ENCODE measurements around the gene C6orf47.

Gene C6orf47

DNA sequence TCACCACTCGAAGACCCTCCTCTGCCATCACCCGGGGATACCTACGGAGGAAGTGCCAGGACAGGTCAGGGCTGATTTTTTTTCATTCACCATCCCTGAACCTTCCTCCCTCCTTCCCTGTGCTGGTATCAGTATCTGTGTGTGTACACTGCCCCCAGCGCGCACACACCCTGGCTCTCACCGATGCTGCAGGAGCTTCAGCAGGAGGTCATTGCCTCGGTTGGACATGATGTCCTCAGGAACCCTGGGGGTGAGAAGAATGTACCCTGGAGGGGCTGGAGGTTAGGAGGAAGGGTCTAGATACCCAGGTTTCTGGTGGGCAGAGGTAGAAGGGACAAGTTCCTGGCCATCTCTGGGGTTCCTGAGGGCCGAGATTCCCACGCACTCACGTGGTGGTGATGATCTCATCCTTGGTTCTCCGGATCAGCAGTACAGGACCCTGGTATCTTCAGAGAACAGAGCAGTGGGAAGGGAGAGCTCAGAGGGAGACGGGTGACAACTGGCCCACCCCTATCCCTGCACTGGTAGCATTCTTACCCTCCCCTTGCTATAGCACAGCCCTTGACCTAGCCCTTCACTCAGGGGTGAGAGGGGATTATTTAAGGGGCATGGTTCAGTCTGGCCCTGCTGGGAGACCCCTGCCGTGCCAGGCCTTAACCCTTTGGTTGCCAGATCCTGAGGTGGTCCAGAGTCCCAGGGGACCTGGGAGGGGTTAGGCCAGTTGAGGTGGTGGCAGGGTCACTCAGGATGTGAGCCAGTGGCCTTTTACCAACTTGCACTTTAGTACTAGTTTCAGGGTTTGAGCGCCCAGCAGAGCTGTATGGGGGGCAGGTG, 27.5 kb upstream of the C6orf47 start:
- no peak for DNase-seq

- DNase-seq: no peak
Observed at GRCh38 chr6:31687321-31687720, 26.7 kb upstream of the C6orf47 start.

- DNase-seq: no peak
Observed at GRCh38 chr6:31686483-31686882, 25.9 kb upstream of the C6orf47 start.

GRCh38 chr6:31683591-31683990, 23.0 kb upstream of the C6orf47 start:
- no peak for DNase-seq

DNA sequence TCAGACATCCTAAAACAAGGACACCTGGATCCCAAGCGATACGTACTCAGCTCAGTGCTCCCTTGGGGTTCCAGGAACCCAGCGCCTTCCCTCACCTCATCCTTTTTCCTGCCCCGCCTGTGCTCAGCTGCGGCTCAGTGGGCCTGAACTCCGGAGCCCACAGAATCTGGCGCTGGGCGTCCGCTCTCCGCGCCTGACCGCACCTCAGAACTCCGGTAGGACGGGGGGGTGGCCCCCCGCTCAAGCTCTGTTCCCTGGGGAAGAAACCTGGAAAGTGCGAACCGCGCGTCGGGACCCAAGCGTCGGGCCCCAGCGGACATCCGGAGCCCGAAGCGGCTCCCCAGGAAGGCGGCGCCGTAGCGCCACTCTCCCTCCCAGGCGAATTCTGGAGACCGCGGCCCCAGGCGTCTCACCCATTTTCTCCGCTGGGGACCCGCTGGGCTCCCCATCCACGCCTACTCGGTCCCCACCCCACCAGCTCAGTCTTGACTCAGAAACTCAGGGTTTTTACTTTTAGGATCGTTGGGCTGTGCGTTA, 20.6 kb upstream of the C6orf47 start:
- DNase-seq: peak in 1 of 2 experiments; percentile 32

DNA sequence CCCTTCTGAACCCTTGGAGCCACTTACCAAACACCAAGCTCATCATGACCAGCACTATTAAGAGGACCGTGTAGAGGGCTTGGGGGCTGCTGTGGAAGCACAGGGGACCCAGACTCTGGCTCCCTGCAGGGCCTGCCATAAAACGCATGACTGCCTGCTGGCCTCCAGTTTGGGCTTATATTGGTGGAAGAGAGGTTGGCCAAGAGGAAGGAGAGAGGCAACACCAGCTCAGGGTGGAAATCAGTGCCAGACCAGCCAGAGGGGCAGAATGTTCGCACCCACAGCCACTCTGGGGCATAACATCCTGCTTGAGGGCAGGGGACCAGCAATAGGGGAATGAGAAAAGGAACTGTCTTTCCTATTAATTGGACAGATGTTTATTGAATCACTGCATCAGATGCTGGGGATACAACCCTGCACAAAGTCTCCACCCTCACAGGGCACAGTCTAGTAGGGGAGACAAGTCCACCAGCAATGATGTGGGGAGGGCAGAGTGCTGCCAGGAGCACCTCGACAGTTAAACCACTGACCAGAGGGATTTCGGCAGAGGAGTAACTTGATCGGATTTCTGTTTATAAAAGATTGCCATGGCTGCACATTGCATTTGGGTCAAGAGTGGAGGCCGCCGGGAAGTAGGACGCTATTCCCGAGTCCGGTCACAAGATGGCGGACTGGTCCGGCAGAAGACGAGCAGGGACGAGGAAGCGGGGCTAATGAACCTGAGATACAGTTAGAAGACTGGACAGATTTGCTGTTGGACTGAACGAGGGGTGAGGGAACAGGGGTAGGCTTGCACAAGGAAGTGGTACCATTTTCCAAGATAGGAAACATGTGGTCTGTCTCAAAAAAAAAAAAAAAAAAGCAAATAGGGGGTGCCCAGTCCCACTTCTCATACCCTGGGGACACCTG, 19.9 kb upstream of the C6orf47 start, which contains the start of gene LY6G5C:
LY6G5C (minus strand) TSS at position 842 of the 909 bp plus-strand sequence; CDS start at position 148, 694 bp downstream.
- peak; percentile 80 to 86 for DNase-seq

DNA sequence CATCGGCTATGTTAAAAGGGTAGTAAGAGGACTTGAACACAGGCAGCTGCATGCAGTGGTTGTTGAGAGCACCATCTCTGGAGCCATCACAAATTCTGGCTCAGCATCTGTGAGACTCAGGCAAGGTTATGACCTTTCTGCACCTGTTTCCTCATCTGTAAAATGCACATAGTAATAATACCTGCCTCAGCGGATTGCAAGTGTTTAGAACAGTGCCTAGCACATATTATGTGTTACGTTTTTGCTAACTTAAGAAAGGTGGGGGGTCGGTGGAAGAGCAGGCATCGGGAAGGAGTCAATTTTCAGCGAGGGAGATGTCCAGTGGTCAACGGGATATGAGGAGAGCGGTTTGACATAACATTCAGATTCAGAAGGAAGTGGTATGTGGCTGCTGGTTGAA, 17.4 kb upstream of the C6orf47 start:
- DNase-seq: no peak

DNA sequence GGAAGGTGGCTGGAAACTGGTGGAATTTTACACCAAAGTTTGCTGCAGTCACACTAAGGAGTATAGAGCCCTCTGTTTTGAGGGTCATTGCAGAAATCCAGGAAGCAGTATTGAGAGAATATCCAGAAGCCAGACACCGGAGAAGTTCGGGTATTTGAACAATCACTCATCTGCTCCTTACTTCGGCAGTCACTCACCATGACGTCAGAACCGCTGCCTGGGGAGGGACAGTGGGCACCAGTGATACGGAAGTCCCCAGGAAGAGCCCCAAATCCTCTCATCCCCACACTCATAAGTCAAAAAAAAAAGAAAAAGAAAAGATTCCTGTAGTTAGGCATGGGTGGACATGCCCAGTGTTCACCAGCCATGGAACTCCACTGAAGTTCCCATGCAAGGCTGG, 16.3 kb upstream of the C6orf47 start:
- DNase-seq: no peak

GRCh38 chr6:31676322-31676903, 15.8 kb upstream of the C6orf47 start:
- no peak for DNase-seq

DNA sequence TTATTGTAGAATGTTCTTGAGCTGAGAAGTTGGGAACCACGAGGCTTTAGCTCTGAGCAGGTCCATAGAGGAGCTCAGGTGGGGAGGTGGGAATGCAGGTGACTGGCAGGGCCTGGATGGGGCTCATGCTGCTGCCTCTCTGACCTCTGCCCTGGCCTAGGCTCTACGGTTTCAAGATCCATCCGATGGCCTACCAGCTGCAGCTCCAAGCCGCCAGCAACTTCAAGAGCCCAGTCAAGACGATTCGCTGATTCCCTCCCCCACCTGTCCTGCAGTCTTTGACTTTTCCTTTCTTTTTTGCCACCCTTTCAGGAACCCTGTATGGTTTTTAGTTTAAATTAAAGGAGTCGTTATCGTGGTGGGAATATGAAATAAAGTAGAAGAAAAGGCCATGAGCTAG, 9.1 kb upstream of the C6orf47 start, which contains the start of gene LY6G5B:
LY6G5B (plus strand) TSS at position 301 of the 400 bp plus-strand sequence. CDS start 975 bp downstream, outside the sequence.
- no peak for DNase-seq

- DNase-seq: no peak
Observed at GRCh38 chr6:31666337-31666965, 5.9 kb upstream of the C6orf47 start.

GRCh38 chr6:31665501-31666336, 5.1 kb upstream of the C6orf47 start, which contains the start of gene CSNK2B:
CSNK2B (plus strand) TSS chr6:31666080; CDS start chr6:31666832, 752 bp downstream.
- DNase-seq: peak; percentile 97 to 98

GRCh38 chr6:31664790-31665500, 4.4 kb upstream of the C6orf47 start, which contains the start of gene GPANK1:
GPANK1 (minus strand) TSS chr6:31664997; CDS start chr6:31664478, 519 bp downstream.
- DNase-seq: peak; percentile 80 to 90

DNA sequence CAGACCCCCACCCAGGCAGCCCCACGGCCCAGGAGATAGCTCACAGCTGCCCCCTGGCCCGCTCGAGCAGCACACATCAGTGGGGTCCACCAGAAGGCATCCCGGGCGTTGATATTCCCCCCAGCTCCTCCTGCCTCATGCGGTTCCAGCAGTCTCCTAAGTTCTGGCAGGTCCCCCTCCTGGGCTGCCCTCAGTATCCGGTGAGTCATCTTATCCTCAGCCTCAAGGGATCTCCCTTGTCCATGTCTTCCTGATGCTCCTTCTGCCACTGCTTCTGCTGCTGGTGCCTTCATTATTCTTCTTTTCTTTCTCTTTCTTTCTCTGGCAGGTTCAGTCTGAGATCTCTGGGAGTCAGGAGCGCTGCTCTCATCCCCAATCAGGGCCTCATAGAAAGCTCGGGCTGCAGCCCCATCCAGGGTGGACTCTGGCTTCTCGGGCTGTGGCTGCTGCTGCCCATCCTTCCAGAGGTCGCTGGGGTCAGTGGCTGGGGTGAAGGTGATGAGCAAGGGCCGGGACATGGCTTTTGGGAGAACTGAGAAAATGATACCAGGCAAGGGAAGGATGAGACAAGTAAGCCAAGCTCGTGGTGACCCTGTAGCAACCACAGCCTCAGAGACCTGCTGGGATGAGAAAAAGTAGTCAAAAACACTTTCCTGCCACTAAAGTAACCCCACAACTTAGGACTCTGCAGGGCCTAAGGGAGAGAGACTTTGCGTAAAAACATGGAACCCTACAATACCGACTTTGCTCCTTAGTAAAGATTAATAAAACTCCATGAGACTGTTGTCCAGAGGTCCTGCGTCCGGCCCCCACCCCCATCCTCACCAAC, 3.6 kb upstream of the C6orf47 start:
- DNase-seq: no peak

- DNase-seq: no peak
Observed at GRCh38 chr6:31663126-31663960, 2.8 kb upstream of the C6orf47 start.

DNA sequence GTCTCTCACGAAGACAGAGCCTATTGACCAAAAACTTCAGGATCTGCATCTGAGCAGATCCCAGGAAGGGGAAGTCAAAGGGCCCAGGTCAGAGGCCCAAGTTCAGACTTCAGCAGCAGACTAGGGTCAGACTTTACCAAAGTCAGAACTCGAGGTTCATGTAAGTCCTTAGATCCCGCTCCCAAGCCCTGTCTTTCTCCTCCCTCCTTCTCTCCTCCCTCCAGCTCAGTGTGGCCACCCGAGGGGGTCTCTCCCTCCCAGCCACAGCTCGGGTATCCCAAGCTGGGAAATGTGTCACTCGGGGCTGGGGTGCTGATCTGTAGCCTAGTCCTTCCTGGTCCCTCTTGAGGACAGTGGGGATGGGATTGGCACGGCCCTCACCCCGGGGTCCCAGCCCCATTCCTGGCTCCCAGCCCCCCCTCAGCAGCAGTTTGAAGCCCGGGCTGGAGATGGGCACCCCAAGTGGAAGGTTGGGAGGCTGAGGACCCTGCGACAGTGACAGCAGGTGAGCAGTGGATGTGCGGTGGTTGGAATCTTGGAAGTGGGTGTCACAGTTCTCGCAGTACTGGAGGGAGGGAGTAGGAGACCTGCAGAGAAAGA, 1.6 kb upstream of the C6orf47 start:
- DNase-seq: no peak

- DNase-seq: no peak
Observed at GRCh38 chr6:31661262-31662123, 915 bp upstream of the C6orf47 start.

Data from SHP77 (cell line).